ENCODE measurements around the gene PUM1.
"Not testable (repeated sequence)": the region's sequence is repeated elsewhere in the genome, so short reads cannot be mapped to it uniquely, and the experiment has no call there.

The PUM1 gene

DNA sequence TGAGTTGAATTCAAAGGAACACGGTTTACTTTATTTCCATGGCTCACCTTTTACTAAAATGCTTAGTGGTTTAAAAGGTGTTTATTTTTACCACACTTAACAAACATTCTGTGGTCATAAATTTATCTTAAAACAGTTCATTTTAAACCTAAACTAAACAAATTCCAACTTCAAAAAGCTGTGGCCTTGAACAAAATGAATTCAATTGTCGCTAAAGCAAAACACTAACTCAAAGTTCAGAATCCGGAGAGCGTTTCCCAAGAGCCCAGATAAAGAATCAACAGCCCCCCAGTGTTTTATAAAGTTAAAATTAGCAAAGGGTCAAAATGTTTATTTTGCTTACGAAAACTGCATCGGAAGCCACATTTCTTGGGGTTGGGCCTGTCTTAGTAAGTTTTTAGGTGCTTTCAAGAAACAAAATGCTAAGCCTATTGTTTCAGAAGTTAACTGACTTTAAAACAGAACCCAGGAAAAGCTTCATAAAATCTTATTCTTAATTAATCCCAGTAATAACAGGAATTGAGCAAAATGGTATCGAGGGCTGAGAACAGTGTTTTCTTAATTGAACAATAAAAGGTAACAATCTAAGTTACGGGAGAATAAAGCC is 1.3 kb downstream of the PUM1 start:
- DNase-seq, result no peak

DNA sequence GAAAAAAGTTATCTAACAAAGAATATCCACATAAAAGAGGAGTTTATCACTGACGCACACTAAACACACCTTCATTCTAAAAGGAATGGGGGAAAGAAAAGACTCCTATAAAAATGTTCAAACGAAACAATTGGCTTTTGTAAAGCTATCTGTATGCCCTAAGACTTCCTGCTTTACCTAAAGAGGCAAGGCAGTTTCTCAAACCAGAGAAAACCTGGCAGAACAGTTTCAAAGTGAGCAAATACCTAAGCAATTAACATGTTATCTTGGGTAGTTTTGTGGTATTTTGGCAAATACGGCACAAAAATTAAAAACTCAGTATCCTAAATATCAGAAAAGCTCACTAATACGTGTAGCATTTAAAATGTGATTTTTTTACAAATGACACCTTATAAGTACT is 1.9 kb downstream of the PUM1 start:
- DNase-seq, result no peak

- DNase-seq, result no peak
Observed at GRCh38 chr1:31062867-31063380, 2.6 kb downstream of the PUM1 start.

GRCh38 chr1:31062162-31062866 is 3.2 kb downstream of the PUM1 start:
- not testable (repeated sequence) for DNase-seq

- no peak for DNase-seq
Observed at GRCh38 chr1:31058012-31058411, 7.5 kb downstream of the PUM1 start.

GRCh38 chr1:31055953-31056352 is 9.6 kb downstream of the PUM1 start:
- no peak for DNase-seq

DNA sequence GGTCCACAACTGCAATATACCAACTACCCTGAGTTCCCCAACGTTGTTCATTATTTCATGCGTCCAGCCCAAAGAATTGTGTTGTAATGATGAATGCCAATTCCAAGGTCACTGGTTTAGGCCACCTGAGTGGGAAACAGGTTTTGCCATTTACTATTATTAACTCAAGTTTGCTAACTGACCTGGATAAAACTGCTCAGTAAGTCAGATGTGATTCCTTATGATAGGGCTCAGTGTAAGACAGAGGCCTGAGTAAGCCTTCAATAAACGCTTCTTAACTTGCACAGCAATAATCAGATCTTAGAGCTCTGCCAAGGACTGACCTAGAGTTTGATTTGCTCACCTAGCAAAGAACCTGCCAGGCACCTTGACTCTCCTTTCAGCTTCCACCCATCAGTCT is 10.0 kb downstream of the PUM1 start:
- no peak for DNase-seq

- no peak for DNase-seq
Observed at GRCh38 chr1:31054958-31055481, 10.5 kb downstream of the PUM1 start.

DNA sequence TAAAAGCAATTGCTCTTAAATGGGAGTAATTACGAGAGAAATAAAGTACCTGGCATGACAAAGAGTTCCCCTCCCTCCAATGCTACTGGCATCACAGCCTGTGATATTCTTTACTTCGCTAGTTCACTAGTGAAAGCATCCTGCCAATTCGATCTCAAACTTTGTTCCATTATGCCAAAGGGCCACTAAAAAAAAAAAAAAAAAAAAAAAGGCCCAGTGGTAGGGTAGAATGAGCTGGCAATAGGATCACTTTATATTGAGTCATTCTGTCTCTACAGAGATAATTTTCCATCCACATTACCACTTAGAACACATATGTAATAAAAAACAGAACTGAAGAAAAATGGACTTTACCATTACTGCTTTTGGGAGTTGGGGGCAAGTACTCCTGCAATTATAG is 11.2 kb downstream of the PUM1 start:
- DNase-seq, result no peak

DNA sequence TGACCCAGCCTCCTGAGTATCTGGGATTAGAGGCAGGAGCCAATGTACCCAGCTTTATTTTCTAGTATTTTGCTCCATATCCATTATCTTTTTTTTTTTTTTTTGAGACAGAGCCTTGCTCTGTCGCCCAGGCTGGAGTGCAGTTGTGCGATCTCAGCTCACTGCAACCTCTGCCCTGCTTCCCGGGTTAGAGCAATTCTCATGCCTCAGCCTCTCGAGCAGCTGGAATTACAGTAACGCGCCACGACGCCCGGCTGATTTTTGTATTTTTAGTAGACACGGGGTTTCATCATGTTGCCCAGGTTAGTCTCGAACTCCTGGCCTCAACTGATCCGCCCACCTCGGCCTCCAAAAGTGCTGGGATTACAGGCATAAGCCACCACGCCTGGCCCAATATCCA is 12.9 kb downstream of the PUM1 start:
- DNase-seq, result not testable (repeated sequence)

- DNase-seq, result no peak
Observed at GRCh38 chr1:31051611-31052010, 13.9 kb downstream of the PUM1 start.

DNA sequence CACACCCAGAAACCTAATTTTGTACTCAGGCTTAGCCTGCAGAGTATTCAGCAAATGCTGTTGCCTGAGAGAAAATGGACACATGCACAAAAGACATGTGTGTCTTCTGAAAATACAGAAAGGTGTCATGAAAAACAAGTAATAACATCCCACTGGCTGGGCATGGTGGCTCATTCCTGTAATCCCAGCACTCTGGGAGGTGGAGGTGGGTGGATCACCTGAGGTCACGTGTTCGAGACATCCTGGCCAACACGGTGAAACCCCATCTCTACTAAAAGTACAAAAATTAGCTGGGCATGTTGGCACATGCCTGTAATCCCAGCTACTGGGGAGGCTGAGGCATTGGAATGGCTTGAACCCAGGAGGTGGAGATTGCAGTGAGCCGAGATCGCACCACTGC is 18.0 kb downstream of the PUM1 start:
- DNase-seq, result not testable (repeated sequence)

GRCh38 chr1:31043631-31044030 is 21.9 kb downstream of the PUM1 start:
- no peak for DNase-seq

DNA sequence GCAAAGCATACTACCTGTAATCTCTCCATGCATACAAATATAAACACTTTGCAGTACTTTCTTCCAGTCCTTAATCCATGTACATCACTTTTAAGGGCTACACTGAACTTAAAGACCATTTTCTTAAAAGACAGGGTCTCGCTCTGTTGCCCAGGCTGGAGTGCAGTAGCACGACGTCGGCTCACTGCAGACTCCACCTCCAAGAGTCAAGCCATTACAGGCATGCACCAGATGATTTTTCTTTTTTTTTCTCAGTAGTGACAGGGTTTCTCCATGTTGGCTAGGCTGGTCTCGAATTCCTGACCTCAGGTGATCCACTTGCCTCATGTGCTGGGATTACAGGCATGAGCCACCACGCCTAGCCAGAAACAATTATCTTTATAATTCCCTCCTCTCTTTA is 22.9 kb downstream of the PUM1 start:
- DNase-seq, result no peak

- no peak for DNase-seq
Observed at GRCh38 chr1:31041529-31041928, 24.0 kb downstream of the PUM1 start.

DNA sequence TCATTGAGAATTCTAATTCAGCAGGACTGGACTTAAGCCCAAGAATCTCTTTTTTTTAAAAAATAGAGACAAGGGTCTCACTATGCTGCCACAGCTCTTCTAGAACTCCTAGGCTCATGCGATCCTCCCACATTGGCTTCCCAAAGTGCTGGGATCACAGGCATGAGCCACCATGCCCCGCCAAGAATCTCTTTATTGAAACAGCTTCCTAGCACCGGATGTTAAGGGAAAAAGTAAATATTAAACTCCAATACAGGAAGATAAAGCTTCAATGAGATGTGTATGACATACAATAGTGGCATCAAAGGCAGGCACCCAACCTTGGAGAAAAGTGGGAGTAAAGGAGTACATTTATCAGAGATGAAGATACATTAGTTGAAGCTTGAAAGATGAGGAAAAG is 25.5 kb downstream of the PUM1 start:
- DNase-seq, result no peak

- not testable (repeated sequence) for DNase-seq
Observed at GRCh38 chr1:31038935-31039334, 26.6 kb downstream of the PUM1 start.

GRCh38 chr1:31038360-31038759 is 27.2 kb downstream of the PUM1 start:
- DNase-seq, result no peak

DNA sequence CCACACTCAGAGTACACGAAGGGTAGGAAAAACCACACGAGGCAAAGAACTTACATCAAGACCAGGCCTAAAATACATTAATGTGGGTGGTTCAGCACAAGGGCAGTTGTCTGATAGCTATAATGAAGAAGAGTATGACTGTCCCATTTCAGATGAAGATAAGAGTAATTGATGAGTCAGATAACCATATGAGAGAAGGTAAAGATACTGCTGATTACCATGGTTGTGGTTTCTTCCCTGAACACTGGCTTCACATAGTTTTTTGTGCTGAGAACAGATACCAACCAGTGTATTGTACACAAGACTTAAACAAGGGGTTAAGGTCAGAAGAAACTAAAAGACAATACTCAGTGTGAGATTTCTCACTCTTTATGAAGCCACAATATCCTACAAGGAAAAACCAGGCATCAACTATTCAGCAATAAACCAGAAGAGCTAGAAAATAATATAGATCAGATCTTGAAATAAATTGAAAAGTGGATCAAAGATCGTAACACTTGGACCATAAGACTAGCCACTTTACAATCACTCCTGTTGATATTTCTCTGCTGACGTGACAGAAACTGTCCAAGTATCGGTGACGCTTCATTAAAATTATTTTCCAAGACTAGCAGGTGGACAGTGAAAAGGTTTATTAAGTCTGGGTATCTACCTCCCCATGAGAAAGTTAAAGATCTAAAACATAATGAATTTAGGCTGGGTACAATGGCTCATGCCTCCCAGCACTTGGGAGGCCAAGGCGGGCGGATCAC is 28.6 kb downstream of the PUM1 start:
- DNase-seq, result no peak

GRCh38 chr1:31033598-31033997 is 31.9 kb downstream of the PUM1 start:
- no peak for DNase-seq

GRCh38 chr1:31032266-31032665 is 33.3 kb downstream of the PUM1 start:
- no peak for DNase-seq

- DNase-seq, result no peak
Observed at GRCh38 chr1:31031330-31032143, 34.0 kb downstream of the PUM1 start.

GRCh38 chr1:31029026-31029425 is 36.5 kb downstream of the PUM1 start:
- no peak for DNase-seq

All from inflammatory macrophage (primary cell).